Heart right ventricle (tissue), 16 donors: ENCODE measurements around the gene MARK1. TPM values are rescaled to one million over a fixed set of nuclear protein-coding genes. Genes with fewer than 3 reads are reported as not detected.

ENCODE experiments used
- ATAC-seq, 8 donors: fragments of 200-7000 bp; cut with Tn5 transposase; one replicate each; pipeline ENCODE4 v1.9.1; 2020; ENCODE audit warnings: mild to moderate bottlenecking in 8 of 8, moderate library complexity in 8 of 8, moderate number of reproducible peaks in 1 of 8
- DNase-seq, 2 donors: peaks; one replicate each; pipeline ENCODE4 v3.0.0-alpha.2; 2020
- H3K27ac ChIP-seq, 10 donors: fragments of 200-600 bp; sonication (generic) in 2 of 10; one replicate each; pipeline versions ENCODE4 v1.5.0 to v1.8.0; 2020 to 2022; ENCODE audit warnings: mild to moderate bottlenecking in 3 of 10
- H3K27me3 ChIP-seq, 7 donors: fragments of 200-600 bp; one replicate each; pipeline ENCODE4 v1.8.0; 2021 to 2022; ENCODE audit warnings: mild to moderate bottlenecking in 2 of 7
- H3K36me3 ChIP-seq, 9 donors: fragments of 200-600 bp; sonication (generic) in 1 of 9; one replicate each; pipeline versions ENCODE4 v1.5.0 to v1.8.0; 2020 to 2022; ENCODE audit warnings: mild to moderate bottlenecking in 2 of 9
- H3K4me1 ChIP-seq, 9 donors: fragments of 200-600 bp; sonication (generic) in 1 of 9; one replicate each; pipeline versions ENCODE4 v1.5.0 to v1.8.0; 2020 to 2022; ENCODE audit warnings: mild to moderate bottlenecking in 4 of 9
- H3K4me3 ChIP-seq, 10 donors: fragments of 200-600 bp; sonication (generic) in 2 of 10; one replicate each; pipeline versions ENCODE4 v1.5.0 to v1.8.0; 2020 to 2022; ENCODE audit warnings: mild to moderate bottlenecking in 7 of 10, moderate library complexity in 2 of 10
- H3K9me3 ChIP-seq, 11 donors: fragments of 200-600 bp in 10 of 11; sonication (generic) in 2 of 11; one replicate each; pipeline versions ENCODE4 v1.5.0 to v1.8.0; 2013 to 2022; ENCODE audit warnings: mild to moderate bottlenecking in 2 of 11, control low read depth in 1 of 11, moderate library complexity in 1 of 11
- WGBS, 2 donors: extraction: QIAGEN DNeasy Blood & Tissue Kit; methylation state at CpG; one replicate each; pipeline ENCODE4 v1.1.7; 2013; ENCODE audit warnings: inconsistent platforms in 1 of 2; 5-methylcytosine and 5-hydroxymethylcytosine counted together
- intact Hi-C, 10 donors: fragments of 100-400 bp; cut with DNase I; formaldehyde crosslinking; loops; one replicate each; pipeline versions ENCODE4 v1.11.1 to v1.14.2; 2022
- long read RNA-seq, 3 donors: library from polyadenylated mRNA; unstranded; transcript quantifications; one replicate each; pipeline ENCODE4 v2.0.0, GENCODE V29; 2020 to 2021
- polyA plus RNA-seq, 2 donors: library from polyadenylated mRNA; stranded (reverse); fragments of 200-250 nt; gene quantifications; one replicate each; pipeline ENCODE4 v1.2.3, GENCODE V29; 2013
- total RNA-seq, 10 donors: library from RNA; stranded (reverse); fragmentation: NEBNext Ultra II Directional in 3 of 10; extraction: Animal tissue kit (Norgen Biotek cat#: 25700) in 3 of 10; gene quantifications; one replicate each; pipeline versions ENCODE4 v1.2.1 to v1.2.4, GENCODE V29; 2021 to 2023
- TF ChIP-seq, protein P1 (sequence below), 9 donors: fragments of 200-600 bp; sonication (generic) in 2 of 9; IDR thresholded peaks; one replicate each; pipeline versions ENCODE4 v1.5.0 to v1.8.0; 2021 to 2022; ENCODE audit warnings: antibody characterized with exemption in 9 of 9, mild to moderate bottlenecking in 5 of 9, moderate library complexity in 1 of 9
- donor health status: Arrhythmogenic right ventricular cardiomyopathy.
- donor health status: ischemic (EF 13 %, LVEDD 7.1; RV severe dilation, severe dysfunction).
- donor health status: healthy with polysubstance abuse.
- donor health status: DM: no; HTN: yes; CAD: no.
- donor health status: DM: no; HTN: no; CAD: no.
- donor health status: ischemic (EF 25% LVEDD 6.9; RV normal size, moderate dysfunction).
- donor health status: ischemic (EF 25% LVEDD 5.7; RV mildly dilated, moderate dysfunction).
- donor health status: healthy.
- donor health status: DM: yes; HTN: yes; CAD: no.
- donor health status: Ischemic cardiomyopathy.
- donor health status: ischemic (EF 35%, LVEDD 5.7; RV mildly dilated, moderate dysfunction).
- donor health status: nonischemic (EF 11% LVEDD 7.7; RV severe dilation, severe dysfunction).
- donor health status: DM: yes; HTN: yes; CAD: no.
- donor health status: PGD.
- donor health status: ischemic (EF 29% LVEDD 5.4; RV normal size, mild dysfunction).
- donor health status: nonischemic (EF 23%, LVEDD 6.1; RV moderate dilation, normal function).

MARK1 gene
- 10 to 100 TPM; 11.3 to 19.0 (median 15.5) TPM for total RNA-seq
- polyA plus RNA-seq, result 1 to 10 TPM; 6.9 to 7.2 TPM
- long read RNA-seq, donor 1, full-length matches to known transcripts, result 6 of 14 reads
- long read RNA-seq, donor 1, partial matches to known transcripts, result 3 of 14 reads
- long read RNA-seq, donor 1, other reads (novel, unspliced or antisense), result 5 of 14 reads
- long read RNA-seq, donor 2, full-length matches to known transcripts, result 7 of 16 reads
- long read RNA-seq, donor 2, partial matches to known transcripts, result 3 of 16 reads
- long read RNA-seq, donor 2, other reads (novel, unspliced or antisense), result 6 of 16 reads
- long read RNA-seq, donor 3, transcript MARK1-201 (18 exons, 2,946 nt), result major isoform, 10 of 26 reads
- long read RNA-seq, donor 3, partial matches to known transcripts, result 11 of 26 reads
- long read RNA-seq, donor 3, other reads (novel, unspliced or antisense), result 5 of 26 reads

DNA sequence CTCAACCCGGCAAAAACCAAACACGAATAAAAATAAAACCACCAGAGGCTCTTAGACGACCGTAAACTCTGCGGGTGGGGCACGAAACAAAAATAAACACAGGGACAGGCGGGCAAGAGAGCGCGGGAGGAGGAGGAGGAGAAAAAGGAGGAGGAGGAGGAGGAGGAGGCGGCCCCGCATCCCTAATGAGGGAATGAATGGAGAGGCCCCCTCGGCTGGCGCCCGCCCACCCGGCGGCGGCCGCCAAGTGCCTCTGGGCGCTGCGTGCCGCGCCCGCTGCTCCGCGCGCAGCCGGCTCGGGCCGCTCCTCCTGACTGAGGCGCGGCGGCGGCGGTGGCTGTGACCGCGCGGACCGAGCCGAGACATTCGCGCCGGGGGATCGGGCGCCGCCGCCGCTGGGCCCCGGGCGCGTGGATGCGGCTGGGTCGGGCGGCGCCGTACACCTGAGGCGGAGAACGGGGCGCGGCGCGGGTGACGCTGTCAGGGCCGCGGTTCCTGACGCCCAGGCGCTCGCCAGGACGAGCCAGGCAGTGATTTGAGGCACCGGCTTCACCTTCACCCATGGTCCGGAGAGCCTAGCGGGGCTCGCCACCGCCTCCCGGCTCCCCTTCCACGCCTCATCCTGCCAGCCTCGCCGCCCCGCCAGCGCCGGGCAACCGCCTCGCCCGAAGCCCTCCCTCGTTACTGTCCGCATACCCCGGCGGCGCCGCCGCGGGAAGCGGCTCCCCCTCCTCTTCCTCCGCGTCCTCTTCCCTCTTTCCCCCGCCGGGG is at the start of gene MARK1:
Gene MARK1 (plus strand): TSS at position 229 of the 771 bp plus-strand sequence. CDS start 687 bp downstream, outside the sequence.
- Histone ChIP-seq H3K36me3 (no peaks in the 10 kb centered on the region), H3K27ac (peak within 1 kb of the TSS; percentile 84 to 95 (median 93)), H3K27me3 (peaks cover 0 to 67% (median 5%) of the 10 kb centered on the region in 7 donors), H3K9me3 (peaks cover 0 to under 1% (median 0%) of the 10 kb centered on the region in 11 donors), H3K4me3 (peak within 1 kb of the TSS; percentile 71 to 95 (median 84)), H3K4me1 (peaks cover 0 to 29% (median 11%) of the 10 kb centered on the region in 9 donors)
- intact Hi-C loops, result loop anchor here in 4 of 10 donors (5.0 to 10.0 kb wide), 2 partner anchors 226 to 233 kb away; no protein-coding TSS in a partner anchor
- DNase-seq (peak; percentile 82 to 83), ATAC-seq (peak; percentile 91 to 94 (median 93))
- WGBS, 2 donors, result 0 to 1% methylated on average over 57 to 96 of the region's 96 CpGs
- TF ChIP-seq, protein P1, sequence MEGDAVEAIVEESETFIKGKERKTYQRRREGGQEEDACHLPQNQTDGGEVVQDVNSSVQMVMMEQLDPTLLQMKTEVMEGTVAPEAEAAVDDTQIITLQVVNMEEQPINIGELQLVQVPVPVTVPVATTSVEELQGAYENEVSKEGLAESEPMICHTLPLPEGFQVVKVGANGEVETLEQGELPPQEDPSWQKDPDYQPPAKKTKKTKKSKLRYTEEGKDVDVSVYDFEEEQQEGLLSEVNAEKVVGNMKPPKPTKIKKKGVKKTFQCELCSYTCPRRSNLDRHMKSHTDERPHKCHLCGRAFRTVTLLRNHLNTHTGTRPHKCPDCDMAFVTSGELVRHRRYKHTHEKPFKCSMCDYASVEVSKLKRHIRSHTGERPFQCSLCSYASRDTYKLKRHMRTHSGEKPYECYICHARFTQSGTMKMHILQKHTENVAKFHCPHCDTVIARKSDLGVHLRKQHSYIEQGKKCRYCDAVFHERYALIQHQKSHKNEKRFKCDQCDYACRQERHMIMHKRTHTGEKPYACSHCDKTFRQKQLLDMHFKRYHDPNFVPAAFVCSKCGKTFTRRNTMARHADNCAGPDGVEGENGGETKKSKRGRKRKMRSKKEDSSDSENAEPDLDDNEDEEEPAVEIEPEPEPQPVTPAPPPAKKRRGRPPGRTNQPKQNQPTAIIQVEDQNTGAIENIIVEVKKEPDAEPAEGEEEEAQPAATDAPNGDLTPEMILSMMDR (IDR thresholded peaks at IDR 0.05), result no peak

DNA sequence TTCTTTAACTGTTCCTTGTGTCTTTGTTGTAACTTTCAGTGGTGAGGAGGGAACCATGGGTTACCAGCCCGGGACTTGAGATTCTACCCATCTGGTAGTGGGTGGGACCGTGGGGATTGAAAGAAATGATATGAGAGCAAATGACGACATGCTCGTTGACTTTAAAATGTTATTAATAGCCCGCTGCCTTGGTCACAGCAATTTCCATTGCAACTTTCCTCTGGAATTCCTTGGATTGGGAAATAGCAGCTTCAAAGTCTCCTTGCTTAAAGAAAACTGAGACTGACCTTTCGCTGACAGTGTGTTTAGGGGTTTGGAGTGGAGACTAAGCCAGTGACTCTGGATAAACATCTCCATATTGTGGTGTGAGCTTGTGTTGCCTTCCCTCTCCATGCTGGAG is 44.2 kb upstream of the MARK1 start:
- no peaks in the 10 kb centered on the region for H3K27me3 ChIP-seq
- no peaks in the 10 kb centered on the region for H3K36me3 ChIP-seq
- DNase-seq, result peak in 1 of 2 donors; percentile 50
- H3K9me3 ChIP-seq, result no peaks in the 10 kb centered on the region
- ATAC-seq, result peak; percentile 55 to 86 (median 82)
- H3K4me3 ChIP-seq, result no peak overlapping the region
- peak overlapping the region in 8 of 10 donors; percentile 39 to 70 (median 61) for H3K27ac ChIP-seq
- 41 to 47% methylated on average over 6 of the region's 6 CpGs for WGBS, 2 donors
- TF ChIP-seq, protein P1 (IDR thresholded peaks at IDR 0.05), result no peak
- intact Hi-C loops, result no loop called here
- peaks cover 0 to 22% (median 7%) of the 10 kb centered on the region in 9 donors for H3K4me1 ChIP-seq

DNA sequence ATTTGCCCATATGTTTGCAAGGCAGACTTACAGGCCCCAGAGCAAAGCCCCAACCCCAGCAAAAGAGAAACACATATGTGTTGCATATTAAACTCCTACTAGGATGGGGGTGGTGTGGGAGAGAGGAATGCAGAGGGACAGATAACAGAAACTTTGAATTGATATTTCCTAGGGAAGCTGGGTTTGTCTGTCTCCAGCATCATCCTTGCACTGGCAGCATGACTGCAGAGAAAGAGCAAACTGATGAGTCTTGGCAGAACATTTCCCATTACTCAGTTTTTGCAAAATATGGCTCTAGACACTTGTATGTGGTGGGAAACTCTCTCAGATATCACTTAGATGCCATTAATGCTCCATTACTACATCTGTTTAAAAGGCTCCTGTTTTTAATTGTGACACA is 43.8 kb upstream of the MARK1 start:
- Histone ChIP-seq H3K27ac (peak overlapping the region in 8 of 10 donors; percentile 39 to 70 (median 61)), H3K4me1 (peaks cover 0 to 22% (median 7%) of the 10 kb centered on the region in 9 donors), H3K4me3 (no peak overlapping the region), H3K36me3 (no peaks in the 10 kb centered on the region), H3K9me3 (no peaks in the 10 kb centered on the region), H3K27me3 (no peaks in the 10 kb centered on the region)
- TF ChIP-seq, protein P1 (IDR thresholded peaks at IDR 0.05), result no peak
- intact Hi-C loops, result no loop called here
- DNase-seq (no peak), ATAC-seq (peak in 6 of 8 donors; percentile 12 to 54 (median 48))

DNA sequence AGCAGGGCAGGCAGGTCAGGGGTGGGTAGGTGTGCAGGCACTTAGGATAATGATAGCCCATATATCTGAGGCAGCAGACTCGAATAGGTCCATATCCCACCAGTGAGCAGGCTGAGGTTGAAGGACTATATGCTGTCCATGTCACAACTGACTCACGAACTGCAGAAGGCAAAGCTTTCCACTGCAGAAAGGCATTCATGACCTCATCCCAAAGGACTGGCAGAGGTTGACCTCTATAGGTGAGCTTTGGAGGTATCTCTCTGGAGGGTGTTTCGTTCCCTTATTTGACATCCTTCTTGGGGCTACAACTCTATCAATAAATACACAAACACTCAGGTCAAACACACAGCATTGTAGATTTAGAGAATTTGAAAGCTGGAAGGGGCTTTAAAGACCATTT is 42.8 kb upstream of the MARK1 start:
- DNase-seq (no peak), ATAC-seq (no peak)
- 68% methylated on average over 3 of the region's 3 CpGs for WGBS, 2 donors
- Histone ChIP-seq H3K9me3 (no peaks in the 10 kb centered on the region), H3K4me1 (peaks cover 0 to 22% (median 7%) of the 10 kb centered on the region in 9 donors), H3K27ac (peak overlapping the region in 4 of 10 donors; percentile 45 to 70 (median 66)), H3K4me3 (no peak overlapping the region), H3K27me3 (no peaks in the 10 kb centered on the region), H3K36me3 (no peaks in the 10 kb centered on the region)
- TF ChIP-seq, protein P1 (IDR thresholded peaks at IDR 0.05), result peak in 2 of 9 donors; percentile 8 to 20
- intact Hi-C loops, result no loop called here
